ENCODE data around the gene WRAP73.

GRCh38 chr1:3636531-3636930 is 13.4 kb downstream of the WRAP73 start:
- TF ChIP-seq JUNB (IDR thresholded peaks at IDR 0.05) = no peak
- TF ChIP-seq CTCF (IDR thresholded peaks at IDR 0.05) = no peak
- TF ChIP-seq POLR2A (IDR thresholded peaks at IDR 0.05; ENCODE audit: low read length) = no peak
- TF ChIP-seq EP300 (IDR thresholded peaks at IDR 0.05) = no peak
- no peak for TF ChIP-seq CEBPB (IDR thresholded peaks at IDR 0.05)
- TF ChIP-seq ZSCAN20 (CRISPR knock-in tag; IDR thresholded peaks at IDR 0.05) = no peak
- TF ChIP-seq HOXA7 (CRISPR knock-in tag; IDR thresholded peaks at IDR 0.05) = no peak
- no peak for TF ChIP-seq RCOR1 (IDR thresholded peaks at IDR 0.05; ENCODE audit: low read depth, low read length)
- TF ChIP-seq KDM1A (IDR thresholded peaks at IDR 0.05; ENCODE audit: low read depth) = no peak
